ENCODE measurements around the gene ATOX1.

- TF ChIP-seq FOXA1 (IDR thresholded peaks at IDR 0.05): no peak
- TF ChIP-seq BHLHE40 (IDR thresholded peaks at IDR 0.05; ENCODE audit: borderline replicate concordance): no peak
- TF ChIP-seq FOXK2 (IDR thresholded peaks at IDR 0.05): no peak
- TF ChIP-seq PKNOX1 (IDR thresholded peaks at IDR 0.05): no peak
- no peak for TF ChIP-seq ARNT (IDR thresholded peaks at IDR 0.05)
- no peak for TF ChIP-seq SUZ12 (IDR thresholded peaks at IDR 0.05)
- TF ChIP-seq FOXM1 (IDR thresholded peaks at IDR 0.05; ENCODE audit: borderline replicate concordance): no peak
Measured at GRCh38 chr5:151699071-151699901, 59.1 kb downstream of the ATOX1 start.

All from HEK293T (cell line).